ENCODE data around the gene CAMTA1.

DNA sequence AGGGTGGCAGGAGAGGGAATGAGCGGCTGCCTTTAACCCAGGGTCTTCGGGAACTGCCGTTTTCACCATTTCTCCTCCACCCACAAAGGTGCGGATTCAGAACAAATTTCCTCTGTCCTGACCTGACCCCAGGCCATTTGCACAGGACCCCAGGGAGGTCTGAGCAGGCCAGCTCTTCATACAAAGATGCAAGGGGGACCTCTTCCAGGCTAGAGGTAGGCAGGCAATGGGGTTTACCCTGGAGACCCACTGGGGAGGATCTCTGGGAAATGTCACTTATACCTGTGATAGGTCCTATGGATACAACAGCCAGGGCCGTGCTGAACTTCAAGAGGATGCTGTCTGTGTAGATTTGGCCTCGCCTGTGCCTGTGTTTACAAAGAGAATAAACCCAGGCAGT lies 896.1 kb downstream of the CAMTA1 start:
- TF ChIP-seq POLR2A (IDR thresholded peaks at IDR 0.05; ENCODE audit: low read length) (no peak), GATA1 (IDR thresholded peaks at IDR 0.05; ENCODE audit: low read depth, low read length) (no peak)

Measured in erythroblast (primary cell).